Spleen (tissue), 7 donors: Measurements from ENCODE around the gene PSPC1.
"Not testable (repeated sequence)": the region's sequence is repeated elsewhere in the genome, so short reads cannot be mapped to it uniquely, and the experiment has no call there.

ENCODE experiments used
- POLR2A ChIP-seq, 3 donors: fragments of 450-650 bp; IDR thresholded peaks; one replicate each; pipeline ENCODE4 v1.5.1; 2017; ENCODE audit warnings: antibody characterized with exemption in 3 of 3, mild to moderate bottlenecking in 1 of 3
- POLR2AphosphoS5 ChIP-seq, 3 donors: sonication (generic); formaldehyde crosslinking; IDR thresholded peaks; one replicate each; pipeline ENCODE4 v1.5.1; 2017; ENCODE audit warnings: antibody characterized with exemption in 3 of 3
- TF ChIP-seq, protein P1 (sequence below), 11 experiments: fragments of 200-600 bp in 7 of 11; fragments of 450-650 bp in 4 of 11; sonication (generic) in 4 of 11; IDR thresholded peaks in 8 of 11; conservative IDR thresholded peaks in 3 of 11; 1 replicate in 7 of 11; 2 replicates in 4 of 11; pipeline versions ENCODE4 v1.4.0 to v1.8.0; 2016 to 2021; ENCODE audit warnings: antibody characterized with exemption in 11 of 11, inconsistent platforms in 4 of 11, mild to moderate bottlenecking in 1 of 11
- donor health status: DM: no; HTN: no; CAD: no; lungs with moderate emphysema.
- donor health status: DM: no; HTN: no; CAD: no.
- donor health status: DM: no; HTN: no; CAD: no.

DNA sequence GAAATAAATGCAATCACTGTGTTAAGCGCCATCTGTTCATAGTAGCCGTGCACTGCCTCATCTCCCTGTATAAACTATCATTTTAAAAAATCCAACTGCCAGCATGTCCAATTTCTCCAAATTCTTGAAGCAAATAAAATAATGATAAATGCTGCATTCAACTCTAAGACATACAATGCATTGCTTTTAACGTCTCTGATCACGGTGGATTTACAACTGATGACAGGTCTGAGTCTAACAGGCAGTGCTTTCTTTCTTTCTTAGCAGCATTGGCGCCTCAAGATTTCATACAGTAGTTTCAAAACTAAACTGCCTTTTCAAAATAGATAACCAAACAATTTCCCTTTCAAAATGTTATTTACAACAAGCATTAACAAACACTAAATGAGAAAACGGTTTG, 78.5 kb downstream of the PSPC1 start:
- TF ChIP-seq POLR2A, POLR2AphosphoS5 (IDR thresholded peaks at IDR 0.05): not testable (repeated sequence)
- TF ChIP-seq, protein P1, sequence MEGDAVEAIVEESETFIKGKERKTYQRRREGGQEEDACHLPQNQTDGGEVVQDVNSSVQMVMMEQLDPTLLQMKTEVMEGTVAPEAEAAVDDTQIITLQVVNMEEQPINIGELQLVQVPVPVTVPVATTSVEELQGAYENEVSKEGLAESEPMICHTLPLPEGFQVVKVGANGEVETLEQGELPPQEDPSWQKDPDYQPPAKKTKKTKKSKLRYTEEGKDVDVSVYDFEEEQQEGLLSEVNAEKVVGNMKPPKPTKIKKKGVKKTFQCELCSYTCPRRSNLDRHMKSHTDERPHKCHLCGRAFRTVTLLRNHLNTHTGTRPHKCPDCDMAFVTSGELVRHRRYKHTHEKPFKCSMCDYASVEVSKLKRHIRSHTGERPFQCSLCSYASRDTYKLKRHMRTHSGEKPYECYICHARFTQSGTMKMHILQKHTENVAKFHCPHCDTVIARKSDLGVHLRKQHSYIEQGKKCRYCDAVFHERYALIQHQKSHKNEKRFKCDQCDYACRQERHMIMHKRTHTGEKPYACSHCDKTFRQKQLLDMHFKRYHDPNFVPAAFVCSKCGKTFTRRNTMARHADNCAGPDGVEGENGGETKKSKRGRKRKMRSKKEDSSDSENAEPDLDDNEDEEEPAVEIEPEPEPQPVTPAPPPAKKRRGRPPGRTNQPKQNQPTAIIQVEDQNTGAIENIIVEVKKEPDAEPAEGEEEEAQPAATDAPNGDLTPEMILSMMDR (IDR thresholded peaks at IDR 0.05 in 8 of 11, conservative IDR thresholded peaks at IDR 0.05 in 3 of 11), result not testable (repeated sequence)
